ENCODE measurements around the gene SEPTIN10. TPM values are rescaled to one million over a fixed set of nuclear protein-coding genes. Genes with fewer than 3 reads are reported as not detected.

Gene SEPTIN10
- total RNA-seq, 1 experiment from 2014 or later, result 112 TPM

- Histone ChIP-seq H3K79me2 (ENCODE audit: low read depth) (no peaks in the 10 kb centered on the region; the same call in 1 of the 2 replicates), H3K9me3 (ENCODE audit: insufficient read depth, low read depth) (no peaks in the 10 kb centered on the region), H3K9me2 (ENCODE audit: insufficient read depth) (no peaks in the 10 kb centered on the region), H3K36me3 (ENCODE audit: low read depth) (0 out of 2 replicates have a peak, but pooled peaks cover 4% of the 10 kb centered on the region), H3K4me3 (no peak overlapping the region), H3K27ac (no peak overlapping the region), H3K27me3 (ENCODE audit: insufficient read depth, low read depth) (no peaks in the 10 kb centered on the region), H3K4me1 (replicated peaks; ENCODE audit: insufficient read depth) (no peaks in the 10 kb centered on the region), H3F3A (ENCODE audit: insufficient read depth, low read depth) (no peaks in the 10 kb centered on the region), H3K4me2 (no peak overlapping the region), H4K20me1 (ENCODE audit: insufficient read depth) (no peaks in the 10 kb centered on the region; the same call in 1 of the 2 replicates), H2AFZ (no peak overlapping the region)
- no TSS peak for BruUV-seq (replicated peaks)
- intact Hi-C loops (cut with micrococcal nuclease; ENCODE audit: unreplicated experiment), result no loop called here
- ChIA-PET CTCF (no interaction called here), POLR2A (ENCODE audit: unreplicated experiment) (no interaction called here)
- DNase-seq, result no peak
- TF ChIP-seq EZH2 (IDR thresholded peaks at IDR 0.05; ENCODE audit: low read depth), result no peak
- TF ChIP-seq, protein P1, sequence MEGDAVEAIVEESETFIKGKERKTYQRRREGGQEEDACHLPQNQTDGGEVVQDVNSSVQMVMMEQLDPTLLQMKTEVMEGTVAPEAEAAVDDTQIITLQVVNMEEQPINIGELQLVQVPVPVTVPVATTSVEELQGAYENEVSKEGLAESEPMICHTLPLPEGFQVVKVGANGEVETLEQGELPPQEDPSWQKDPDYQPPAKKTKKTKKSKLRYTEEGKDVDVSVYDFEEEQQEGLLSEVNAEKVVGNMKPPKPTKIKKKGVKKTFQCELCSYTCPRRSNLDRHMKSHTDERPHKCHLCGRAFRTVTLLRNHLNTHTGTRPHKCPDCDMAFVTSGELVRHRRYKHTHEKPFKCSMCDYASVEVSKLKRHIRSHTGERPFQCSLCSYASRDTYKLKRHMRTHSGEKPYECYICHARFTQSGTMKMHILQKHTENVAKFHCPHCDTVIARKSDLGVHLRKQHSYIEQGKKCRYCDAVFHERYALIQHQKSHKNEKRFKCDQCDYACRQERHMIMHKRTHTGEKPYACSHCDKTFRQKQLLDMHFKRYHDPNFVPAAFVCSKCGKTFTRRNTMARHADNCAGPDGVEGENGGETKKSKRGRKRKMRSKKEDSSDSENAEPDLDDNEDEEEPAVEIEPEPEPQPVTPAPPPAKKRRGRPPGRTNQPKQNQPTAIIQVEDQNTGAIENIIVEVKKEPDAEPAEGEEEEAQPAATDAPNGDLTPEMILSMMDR (conservative IDR thresholded peaks at IDR 0.05), result no peak
These were observed 20.9 kb downstream of the SEPTIN10 start for GRCh38 chr2:109592905-109593304.

DNA sequence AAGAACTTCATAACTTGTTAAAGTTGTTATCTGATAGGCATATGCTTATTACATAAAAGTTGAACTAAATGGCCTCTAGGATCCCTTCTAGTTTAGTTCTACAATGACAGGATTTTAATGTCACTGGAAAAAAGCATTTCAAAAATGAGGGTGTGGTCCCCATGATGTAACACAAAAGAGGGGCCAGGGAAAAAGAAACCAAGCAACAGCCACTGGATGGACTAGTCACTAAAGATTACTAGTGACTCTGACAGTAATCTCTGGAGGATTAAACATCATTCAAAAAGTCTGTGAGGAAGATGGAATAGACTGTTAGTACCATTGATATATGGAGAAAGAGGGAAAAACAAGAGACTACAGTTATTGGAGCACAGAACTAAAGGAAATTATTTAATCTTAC is 22.6 kb downstream of the SEPTIN10 start:
- TF ChIP-seq, protein P1 (conservative IDR thresholded peaks at IDR 0.05), result no peak
- no peak for TF ChIP-seq EZH2 (IDR thresholded peaks at IDR 0.05; ENCODE audit: low read depth)
- POLR2A ChIA-PET (ENCODE audit: unreplicated experiment), result no interaction called here

GRCh38 chr2:109586687-109587086 is 27.1 kb downstream of the SEPTIN10 start:
- Histone ChIP-seq H3K4me2 (no peak overlapping the region), H2AFZ (no peak overlapping the region), H3F3A (ENCODE audit: insufficient read depth, low read depth) (no peaks in the 10 kb centered on the region), H3K4me1 (replicated peaks; ENCODE audit: insufficient read depth) (no peaks in the 10 kb centered on the region), H3K4me3 (no peak overlapping the region), H4K20me1 (ENCODE audit: insufficient read depth) (no peaks in the 10 kb centered on the region), H3K9me2 (ENCODE audit: insufficient read depth) (no peaks in the 10 kb centered on the region), H3K9me3 (ENCODE audit: insufficient read depth, low read depth) (no peaks in the 10 kb centered on the region), H3K27ac (no peak overlapping the region), H3K36me3 (ENCODE audit: low read depth) (peaks cover 3% of the 10 kb centered on the region; the same call in 1 of the 2 replicates), H3K27me3 (ENCODE audit: insufficient read depth, low read depth) (no peaks in the 10 kb centered on the region), H3K79me2 (ENCODE audit: low read depth) (0 out of 2 replicates have a peak, but pooled peaks cover 3% of the 10 kb centered on the region)
- CTCF ChIA-PET, result no interaction called here
- BruUV-seq (replicated peaks), result no TSS peak
- intact Hi-C loops (cut with micrococcal nuclease; ENCODE audit: unreplicated experiment), result no loop called here
- no peak for DNase-seq
- POLR2A ChIA-PET (ENCODE audit: unreplicated experiment), result interaction anchor here (0.5 kb wide), 1 partner anchor 18 kb away, joined by 24 read pairs; no protein-coding TSS in a partner anchor
- TF ChIP-seq, protein P1 (conservative IDR thresholded peaks at IDR 0.05), result no peak
- TF ChIP-seq EZH2 (IDR thresholded peaks at IDR 0.05; ENCODE audit: low read depth), result no peak

More for the DNA sequence above, 22.6 kb downstream of the SEPTIN10 start:
- H3K4me2 ChIP-seq, result no peak overlapping the region
- H3K27me3 ChIP-seq (ENCODE audit: insufficient read depth, low read depth), result no peaks in the 10 kb centered on the region
- H3K4me1 ChIP-seq (replicated peaks; ENCODE audit: insufficient read depth), result no peaks in the 10 kb centered on the region
- CTCF ChIA-PET, result no interaction called here
- H3K9me2 ChIP-seq (ENCODE audit: insufficient read depth), result no peaks in the 10 kb centered on the region
- no peaks in the 10 kb centered on the region; the same call in 1 of the 2 replicates for H4K20me1 ChIP-seq (ENCODE audit: insufficient read depth)
- DNase-seq, result no peak
- no peak overlapping the region for H2AFZ ChIP-seq
- no TSS peak for BruUV-seq (replicated peaks)
- 0 out of 2 replicates have a peak, but pooled peaks cover 4% of the 10 kb centered on the region for H3K36me3 ChIP-seq (ENCODE audit: low read depth)
- no peaks in the 10 kb centered on the region for H3K9me3 ChIP-seq (ENCODE audit: insufficient read depth, low read depth)
- no peak overlapping the region for H3K27ac ChIP-seq
- H3K4me3 ChIP-seq, result no peak overlapping the region
- intact Hi-C loops (cut with micrococcal nuclease; ENCODE audit: unreplicated experiment), result no loop called here
- no peaks in the 10 kb centered on the region for H3F3A ChIP-seq (ENCODE audit: insufficient read depth, low read depth)
- H3K79me2 ChIP-seq (ENCODE audit: low read depth), result no peaks in the 10 kb centered on the region; the same call in 1 of the 2 replicates
